Adipocyte (in vitro differentiated cells): ENCODE data around the gene PRODH.
"Not testable (repeated sequence)": the region's sequence is repeated elsewhere in the genome, so short reads cannot be mapped to it uniquely, and the experiment has no call there.

Experiments
- DNase-seq: peaks from one replicate; pipeline ENCODE4 v3.0.0-alpha.2; 2015; ENCODE audit warnings: low read depth
- H3K27me3 ChIP-seq: replicated peaks from 2 replicates; pipeline ENCODE4 v1.7.0; 2013; ENCODE audit warnings: mild to moderate bottlenecking, low read length, moderate library complexity; ENCODE audit not compliant: control insufficient read depth, insufficient read depth
- H3K36me3 ChIP-seq: 2 replicates; pipeline ENCODE4 v1.7.0; 2013; ENCODE audit warnings: low read length, mild to moderate bottlenecking, moderate library complexity; ENCODE audit not compliant: control insufficient read depth, insufficient read depth, severe bottlenecking
- H3K4me1 ChIP-seq: 2 replicates; pipeline ENCODE4 v1.7.0; 2013; ENCODE audit warnings: mild to moderate bottlenecking, low read length, moderate library complexity; ENCODE audit not compliant: control insufficient read depth, insufficient read depth
- H3K4me3 ChIP-seq: 2 replicates; pipeline ENCODE4 v1.7.0; 2013; ENCODE audit warnings: mild to moderate bottlenecking, low read length, moderate library complexity
- H3K9ac ChIP-seq: 2 replicates; pipeline ENCODE4 v1.7.0; 2013; ENCODE audit warnings: mild to moderate bottlenecking, low read length, moderate library complexity
- H3K9me3 ChIP-seq: 2 replicates; pipeline ENCODE4 v1.7.0; 2013; ENCODE audit warnings: mild to moderate bottlenecking, low read length, moderate library complexity; ENCODE audit not compliant: control insufficient read depth

The PRODH gene

DNA sequence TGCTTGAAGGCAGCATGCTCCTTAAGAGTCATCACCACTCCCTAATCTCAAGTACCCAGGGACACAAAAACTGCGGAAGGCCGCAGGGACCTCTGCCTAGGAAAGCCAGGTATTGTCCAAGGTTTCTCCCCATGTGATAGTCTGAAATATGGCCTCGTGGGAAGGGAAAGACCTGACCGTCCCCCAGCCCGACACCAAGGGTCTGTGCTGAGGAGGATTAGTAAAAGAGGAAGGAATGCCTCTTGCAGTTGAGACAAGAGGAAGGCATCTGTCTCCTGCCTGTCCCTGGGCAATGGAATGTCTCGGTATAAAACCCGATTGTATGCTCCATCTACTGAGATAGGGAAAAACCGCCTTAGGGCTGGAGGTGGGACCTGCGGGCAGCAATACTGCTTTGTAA lies 11.0 kb upstream of the PRODH start:
- H3K27me3 ChIP-seq = peaks cover 15% of the 10 kb centered on the region
- not testable (repeated sequence) for H3K36me3 ChIP-seq, H3K9ac ChIP-seq, H3K4me3 ChIP-seq, DNase-seq, H3K4me1 ChIP-seq, H3K9me3 ChIP-seq

GRCh38 chr22:18938691-18939090 lies 2.6 kb upstream of the PRODH start:
- not testable (repeated sequence) for H3K4me3 ChIP-seq, H3K36me3 ChIP-seq, H3K4me1 ChIP-seq, H3K9ac ChIP-seq, H3K9me3 ChIP-seq, DNase-seq, H3K27me3 ChIP-seq

- not testable (repeated sequence) for H3K36me3 ChIP-seq, DNase-seq, H3K9me3 ChIP-seq, H3K4me3 ChIP-seq, H3K4me1 ChIP-seq, H3K9ac ChIP-seq, H3K27me3 ChIP-seq
Measured at GRCh38 chr22:18934688-18935087, 1.4 kb downstream of the PRODH start.

DNA sequence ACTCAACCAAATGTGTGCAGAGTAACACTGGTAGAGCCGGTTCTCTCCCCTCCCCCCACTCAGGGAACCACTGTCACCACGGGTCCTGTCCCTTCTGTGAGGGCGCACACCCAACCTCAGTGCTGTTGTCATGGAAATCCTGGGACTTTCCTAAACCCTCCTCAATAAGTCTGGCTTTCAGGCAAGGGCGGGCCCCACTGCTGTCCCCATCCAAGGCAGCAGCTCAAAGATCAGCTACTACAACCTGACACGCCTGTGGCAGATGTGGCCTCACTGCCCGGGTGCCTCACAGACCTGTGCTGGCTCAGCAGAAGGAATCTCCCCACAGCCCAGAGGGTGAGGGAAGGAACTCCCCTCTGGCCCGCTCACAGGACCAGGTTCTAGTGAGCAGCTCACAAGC lies 2.2 kb downstream of the PRODH start:
- H3K27me3 ChIP-seq = no peaks in the 10 kb centered on the region
- no peak for DNase-seq
- H3K36me3 ChIP-seq = no peaks in the 10 kb centered on the region
- no peaks in the 10 kb centered on the region for H3K4me1 ChIP-seq
- no peaks in the 10 kb centered on the region for H3K9me3 ChIP-seq
- H3K9ac ChIP-seq = no peak overlapping the region
- H3K4me3 ChIP-seq = no peak overlapping the region

DNA sequence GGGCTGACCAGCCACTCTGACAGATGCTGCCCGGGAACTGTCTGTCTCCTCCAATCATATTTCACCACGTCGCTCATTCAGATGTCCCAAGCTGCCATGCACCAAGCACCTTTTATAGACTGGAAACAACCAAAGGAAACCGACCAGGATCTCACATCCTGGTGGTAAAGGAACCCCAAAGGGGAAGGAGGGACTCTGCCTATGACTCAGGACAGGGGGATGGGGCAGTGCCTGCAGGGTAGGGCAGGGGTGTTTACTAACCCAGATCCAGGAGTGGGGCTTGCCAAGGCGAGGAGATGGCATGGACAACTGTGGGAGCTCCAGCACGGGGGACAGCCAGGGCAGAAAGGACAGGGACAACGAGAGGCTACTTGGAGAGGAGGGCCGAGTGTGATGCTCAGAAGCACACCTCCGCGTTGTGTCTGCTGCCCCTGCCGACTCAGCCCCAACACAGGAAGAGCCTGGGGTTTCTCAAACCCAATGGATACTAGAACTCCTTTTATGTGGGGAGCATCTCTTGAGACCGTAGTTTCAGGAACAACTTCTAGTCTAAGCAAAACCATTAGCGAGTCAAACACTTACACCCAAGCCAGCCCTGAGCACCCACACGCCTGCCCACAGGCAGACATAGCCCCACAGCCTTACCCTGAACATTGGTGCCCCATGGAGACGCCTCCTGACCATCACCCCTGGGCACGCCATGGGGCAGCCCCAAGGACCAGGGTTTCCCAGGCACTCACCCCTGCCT lies 4.0 kb downstream of the PRODH start:
- no peaks in the 10 kb centered on the region for H3K27me3 ChIP-seq
- no peaks in the 10 kb centered on the region for H3K36me3 ChIP-seq
- H3K4me1 ChIP-seq = no peaks in the 10 kb centered on the region
- DNase-seq = no peak
- no peaks in the 10 kb centered on the region for H3K9me3 ChIP-seq
- H3K9ac ChIP-seq = no peak overlapping the region
- H3K4me3 ChIP-seq = no peak overlapping the region

DNA sequence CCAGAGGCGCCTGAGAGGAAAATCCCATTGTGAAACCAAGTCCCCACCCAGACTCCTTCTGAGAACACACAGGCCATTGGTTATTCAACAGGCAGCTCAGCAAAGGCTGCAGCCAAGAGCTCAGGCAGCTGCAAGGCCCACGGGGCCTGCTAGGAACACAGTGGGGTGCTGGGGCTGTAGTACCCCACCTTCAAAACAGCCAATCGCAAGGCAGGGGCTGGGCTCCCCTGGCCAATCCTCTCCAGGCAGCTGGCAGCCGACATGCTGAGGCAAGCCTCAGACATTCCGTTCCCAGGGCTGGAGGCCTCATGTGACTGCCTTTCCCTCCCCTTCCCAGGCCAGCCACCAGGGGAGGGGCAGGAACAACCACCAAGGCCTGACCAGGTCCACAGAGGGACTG lies 6.6 kb downstream of the PRODH start:
- no peak overlapping the region for H3K9ac ChIP-seq
- H3K27me3 ChIP-seq = no peaks in the 10 kb centered on the region
- no peak overlapping the region for H3K4me3 ChIP-seq
- no peak for DNase-seq
- no peaks in the 10 kb centered on the region for H3K9me3 ChIP-seq
- H3K36me3 ChIP-seq = no peaks in the 10 kb centered on the region
- H3K4me1 ChIP-seq = no peaks in the 10 kb centered on the region

GRCh38 chr22:18927573-18927972 lies 8.5 kb downstream of the PRODH start:
- H3K9me3 ChIP-seq = no peaks in the 10 kb centered on the region

DNA sequence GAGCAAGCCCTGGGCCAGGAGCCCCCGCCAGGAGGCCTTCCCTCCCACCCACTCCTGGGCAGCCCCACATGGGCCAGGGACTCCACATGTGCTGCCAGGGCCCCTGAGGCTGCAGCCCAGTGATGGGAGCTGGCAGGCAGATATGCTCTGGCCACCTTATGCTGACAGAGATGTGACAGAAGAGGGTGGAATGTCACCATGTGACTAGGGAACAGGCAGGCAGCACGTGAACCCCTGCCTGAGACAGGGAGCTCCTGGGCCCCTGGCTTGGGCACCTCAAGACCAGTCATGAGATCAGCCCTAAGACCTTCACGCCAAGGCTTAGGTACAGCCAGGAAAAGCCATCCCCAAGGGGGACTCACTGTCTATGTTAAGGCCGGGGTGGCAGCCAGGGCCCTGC lies 9.1 kb downstream of the PRODH start:
- H3K4me3 ChIP-seq = no peak overlapping the region
- H3K27me3 ChIP-seq = no peaks in the 10 kb centered on the region
- no peaks in the 10 kb centered on the region for H3K36me3 ChIP-seq
- no peaks in the 10 kb centered on the region for H3K9me3 ChIP-seq
- H3K4me1 ChIP-seq = no peaks in the 10 kb centered on the region
- no peak overlapping the region for H3K9ac ChIP-seq
- no peak for DNase-seq

More at GRCh38 chr22:18927573-18927972, 8.5 kb downstream of the PRODH start:
- no peaks in the 10 kb centered on the region for H3K27me3 ChIP-seq
- no peak overlapping the region for H3K9ac ChIP-seq
- H3K4me1 ChIP-seq = no peaks in the 10 kb centered on the region
- H3K4me3 ChIP-seq = no peak overlapping the region
- no peaks in the 10 kb centered on the region for H3K36me3 ChIP-seq
- no peak for DNase-seq

GRCh38 chr22:18925368-18926064 lies 10.6 kb downstream of the PRODH start:
- Histone ChIP-seq H3K4me1 (no peaks in the 10 kb centered on the region), H3K9me3 (no peaks in the 10 kb centered on the region), H3K4me3 (no peak overlapping the region), H3K36me3 (no peaks in the 10 kb centered on the region), H3K27me3 (no peaks in the 10 kb centered on the region), H3K9ac (no peak overlapping the region)
- DNase-seq = no peak

GRCh38 chr22:18920257-18920902 lies 15.7 kb downstream of the PRODH start:
- H3K36me3 ChIP-seq, H3K4me3 ChIP-seq, H3K9me3 ChIP-seq, DNase-seq, H3K27me3 ChIP-seq, H3K9ac ChIP-seq, H3K4me1 ChIP-seq: not testable (repeated sequence)

DNA sequence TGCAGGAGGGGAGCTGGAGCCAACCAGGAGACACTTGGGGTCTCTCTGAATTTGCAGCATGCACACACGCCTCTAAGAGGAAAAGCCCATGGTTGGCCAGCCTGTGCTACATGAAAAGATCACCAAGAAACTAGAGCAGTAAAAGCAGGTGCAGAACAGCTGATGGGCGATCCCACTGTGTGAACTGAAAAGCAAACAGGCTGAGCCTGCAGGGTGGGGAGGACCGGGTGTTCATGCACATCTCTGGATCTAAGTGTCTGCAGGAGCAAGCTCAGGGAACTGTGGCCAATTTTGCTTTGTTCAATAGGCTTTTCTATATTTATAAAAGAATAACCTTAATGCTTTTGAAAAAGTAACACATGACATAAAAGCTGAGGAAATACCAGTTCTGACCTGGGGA lies 18.3 kb downstream of the PRODH start:
- not testable (repeated sequence) for H3K4me1 ChIP-seq, H3K9ac ChIP-seq, DNase-seq, H3K27me3 ChIP-seq, H3K9me3 ChIP-seq, H3K36me3 ChIP-seq, H3K4me3 ChIP-seq
